IMR-90 (cell line): ENCODE results near the gene RHOC. TPM values are rescaled to one million over a fixed set of nuclear protein-coding genes. Genes with fewer than 3 reads are reported as not detected.

Experiments used
- ATAC-seq: fragments of 200-7000 bp; cut with Tn5 transposase; 2 replicates; pipeline ENCODE4 v1.9.1; 2020; ENCODE audit warnings: low read depth, mild to moderate bottlenecking, moderate library complexity
- BruUV-seq: library from RNA; stranded (reverse); fragments of 400-500 nt; replicated peaks from 2 replicates; lab custom pipeline; 2021; lab: Mats Ljungman, UMichigan
- CTCF ChIA-PET: fragments of 300-600 bp; formaldehyde crosslinking; extraction: SDS; loops from one replicate; lab custom pipeline; 2021; ENCODE audit warnings: antibody characterized with exemption; lab: Yijun Ruan, JAX
- POLR2A ChIA-PET: fragments of 300-600 bp; sonication (Branson Sonifier 250); formaldehyde crosslinking; loops from one replicate; lab custom pipeline; 2022; ENCODE audit warnings: antibody characterized with exemption; ENCODE audit not compliant: unreplicated experiment; lab: Charles Lee
- DNase-seq: peaks from one replicate; pipeline ENCODE4 v3.0.0; 2013
- H2AFZ ChIP-seq: replicated peaks from 2 replicates; pipeline ENCODE3; 2013; ENCODE audit warnings: low read length, mild to moderate bottlenecking; ENCODE audit not compliant: poor library complexity
- H2AK5ac ChIP-seq: 2 replicates; pipeline ENCODE4 v1.6.1; 2013; ENCODE audit warnings: low read depth, low read length, inconsistent platforms
- H2AK9ac ChIP-seq: replicated peaks from 2 replicates; pipeline ENCODE3; 2013; ENCODE audit warnings: mild to moderate bottlenecking, low read depth, low read length, moderate library complexity; ENCODE audit not compliant: poor library complexity
- H2BK120ac ChIP-seq: 2 replicates; pipeline ENCODE4 v1.6.1; 2013; ENCODE audit warnings: low read depth, low read length, inconsistent platforms
- H2BK15ac ChIP-seq: 3 replicates; pipeline ENCODE4 v1.6.1; 2013; ENCODE audit warnings: low read depth, low read length, inconsistent platforms
- H2BK20ac ChIP-seq: 2 replicates; pipeline ENCODE4 v1.6.1; 2013; ENCODE audit warnings: low read depth, mild to moderate bottlenecking, inconsistent platforms, low read length, moderate library complexity
- H2BK5ac ChIP-seq: 2 replicates; pipeline ENCODE4 v1.6.1; 2013; ENCODE audit warnings: mild to moderate bottlenecking, low read depth, low read length, inconsistent platforms; ENCODE audit not compliant: poor library complexity, severe bottlenecking
- H3K14ac ChIP-seq: replicated peaks from 2 replicates; pipeline ENCODE4 v1.6.1; 2013; ENCODE audit warnings: low read depth, low read length, inconsistent platforms
- H3K18ac ChIP-seq: 2 replicates; pipeline ENCODE4 v1.6.1; 2013; ENCODE audit warnings: low read depth, low read length, control low read depth
- H3K23ac ChIP-seq: 2 replicates; pipeline ENCODE4 v1.6.1; 2013; ENCODE audit warnings: low read depth, low read length, inconsistent platforms
- H3K27ac ChIP-seq: 2 replicates; pipeline ENCODE4 v1.5.1; 2013; ENCODE audit warnings: mild to moderate bottlenecking, control low read depth, low read length; ENCODE audit not compliant: insufficient read depth
- H3K27me3 ChIP-seq: 2 replicates; pipeline ENCODE4 v1.6.1; 2013; ENCODE audit warnings: low read length; ENCODE audit not compliant: control insufficient read depth, insufficient read depth
- H3K36me3 ChIP-seq: 2 replicates; pipeline ENCODE4 v1.6.1; 2013; ENCODE audit warnings: low read length, mixed read lengths; ENCODE audit not compliant: control insufficient read depth, insufficient read depth
- H3K4ac ChIP-seq: 2 replicates; pipeline ENCODE4 v1.6.1; 2013; ENCODE audit warnings: low read depth, low read length, inconsistent platforms
- H3K4me1 ChIP-seq: 2 replicates; pipeline ENCODE4 v1.6.1; 2013; ENCODE audit warnings: low read length, mixed read lengths; ENCODE audit not compliant: control insufficient read depth, insufficient read depth
- H3K4me2 ChIP-seq: 2 replicates; pipeline ENCODE4 v1.6.1; 2013; ENCODE audit warnings: low read depth, mild to moderate bottlenecking, control low read depth, low read length, moderate library complexity
- H3K4me3 ChIP-seq: 2 replicates; pipeline ENCODE4 v1.5.1; 2013; ENCODE audit warnings: low read depth, mild to moderate bottlenecking, control low read depth, low read length, moderate library complexity; ENCODE audit not compliant: insufficient read depth
- H3K56ac ChIP-seq: 2 replicates; pipeline ENCODE4 v1.6.1; 2013; ENCODE audit warnings: low read length, inconsistent platforms; ENCODE audit not compliant: insufficient read depth; ENCODE audit errors: extremely low read depth
- H3K79me1 ChIP-seq, 2 experiments: 2 replicates each; pipeline ENCODE4 v1.6.1; 2013; ENCODE audit warnings: low read length in 2 of 2, inconsistent platforms in 1 of 2, low read depth in 1 of 2
- H3K9ac ChIP-seq: 2 replicates; pipeline ENCODE4 v1.6.1; 2013; ENCODE audit warnings: low read depth, low read length, control low read depth
- H3K9me1 ChIP-seq: 2 replicates; pipeline ENCODE4 v1.6.1; 2013; ENCODE audit warnings: low read length, inconsistent platforms; ENCODE audit not compliant: insufficient read depth
- H3K9me3 ChIP-seq: 2 replicates; pipeline ENCODE4 v1.6.1; 2013; ENCODE audit warnings: low read length; ENCODE audit not compliant: control insufficient read depth, insufficient read depth
- H4K20me1 ChIP-seq: 2 replicates; pipeline ENCODE4 v1.6.1; 2013; ENCODE audit warnings: low read length, inconsistent platforms; ENCODE audit not compliant: insufficient read depth
- H4K5ac ChIP-seq: 2 replicates; pipeline ENCODE4 v1.6.1; 2013; ENCODE audit warnings: mild to moderate bottlenecking, low read depth, low read length, control low read depth
- H4K8ac ChIP-seq, 2 experiments: 2 replicates each; pipeline ENCODE4 v1.6.1; 2013; ENCODE audit warnings: low read depth in 2 of 2, low read length in 2 of 2, control low read depth in 1 of 2, inconsistent platforms in 1 of 2
- H4K91ac ChIP-seq: 2 replicates; pipeline ENCODE4 v1.6.1; 2013; ENCODE audit warnings: low read depth, low read length, inconsistent platforms; ENCODE audit not compliant: insufficient read depth
- CHD1 ChIP-seq: IDR thresholded peaks from 2 replicates; pipeline ENCODE4 v1.6.1; 2012; ENCODE audit warnings: low read depth, low read length, improper control_type of control experiment
- FOS ChIP-seq: fragments of 150-350 bp; IDR thresholded peaks from 2 replicates; pipeline ENCODE4 v1.6.1; 2016; ENCODE audit warnings: low read depth, low read length
- MAZ ChIP-seq: IDR thresholded peaks from 2 replicates; pipeline ENCODE4 v1.6.1; 2012; ENCODE audit warnings: low read depth, mild to moderate bottlenecking, low read length, improper control_type of control experiment, moderate library complexity, borderline replicate concordance
- MXI1 ChIP-seq: IDR thresholded peaks from 2 replicates; pipeline ENCODE4 v1.6.1; 2012; ENCODE audit warnings: low read depth, mild to moderate bottlenecking, low read length, moderate library complexity, borderline replicate concordance
- NFE2L2 ChIP-seq: fragments of 150-350 bp; IDR thresholded peaks from 2 replicates; pipeline ENCODE4 v1.6.1; 2016; ENCODE audit warnings: low read depth, mild to moderate bottlenecking, low read length
- RCOR1 ChIP-seq: IDR thresholded peaks from 2 replicates; pipeline ENCODE4 v1.6.1; 2012; ENCODE audit warnings: mild to moderate bottlenecking, low read length, improper control_type of control experiment; ENCODE audit not compliant: insufficient replicate concordance
- RFX5 ChIP-seq: IDR thresholded peaks from 2 replicates; pipeline ENCODE4 v1.8.0; 2012; ENCODE audit warnings: low read depth, mild to moderate bottlenecking, low read length, moderate library complexity
- SMC3 ChIP-seq: fragments of 150-350 bp; IDR thresholded peaks from 2 replicates; pipeline ENCODE4 v1.6.1; 2016; ENCODE audit warnings: low read depth, mild to moderate bottlenecking, antibody characterized with exemption, low read length, moderate library complexity
- WGBS, 2 experiments: methylation state at CpG; one replicate each; pipeline versions ENCODE4 v1.1.5 to v1.1.7; 2013; ENCODE audit warnings: missing lambda C conversion rate in 2 of 2; ENCODE audit not compliant: insufficient read length in 1 of 2; ENCODE audit errors: extremely low coverage in 2 of 2; 5-methylcytosine and 5-hydroxymethylcytosine counted together
- dilution Hi-C: fragments of 300-500 bp; cut with HindIII; formaldehyde crosslinking; loops from one replicate; pipeline ENCODE4 v1.14.3; 2018; ENCODE audit warnings: low sequenced_read_pairs; ENCODE audit not compliant: unreplicated experiment
- in situ Hi-C: fragments of 300-500 bp; cut with MboI; formaldehyde crosslinking; loops from 3 replicates; pipeline ENCODE4 v1.14.3; 2019; ENCODE audit warnings: low sequenced_read_pairs, inconsistent platforms, mixed read lengths
- intact Hi-C: fragments of 100-400 bp; cut with micrococcal nuclease; formaldehyde crosslinking; loops from 2 replicates; pipeline ENCODE4 v1.10.0; 2022
- polyA plus RNA-seq, 3 experiments: library from polyadenylated mRNA; depleted of rRNA; stranded (reverse); fragments of >200 nt; gene quantifications; 2 replicates each; pipeline ENCODE4 v1.2.3, GENCODE V29; 2012; ENCODE audit warnings: low replicate concordance in 1 of 3
- total RNA-seq: library from RNA; depleted of rRNA; stranded (reverse); fragments of >200 nt; gene quantifications from 2 replicates; pipeline ENCODE4 v1.2.3, GENCODE V29; 2012

Gene RHOC
- total and polyA plus RNA-seq, 2 of the 4 experiments (the other 2 are of a cell fraction) = 764 to 839 TPM

- H3K27me3 ChIP-seq = peaks cover 12% of the 10 kb centered on the region
- H3K36me3 ChIP-seq = no peaks in the 10 kb centered on the region
- H4K20me1 ChIP-seq = no peaks in the 10 kb centered on the region
- dilution Hi-C loops (no loop called here), intact Hi-C loops (no loop called here), in situ Hi-C loops (no loop called here)
- no CpG with 5 or more reads among the region's 1 CpG for WGBS, 2 experiments
- H2BK20ac ChIP-seq = no peak overlapping the region
- H4K91ac ChIP-seq = no peak overlapping the region
- no peak overlapping the region for H2BK15ac ChIP-seq
- H3K4me1 ChIP-seq = no peaks in the 10 kb centered on the region
- H4K5ac ChIP-seq = no peak overlapping the region
- no peak overlapping the region for H3K56ac ChIP-seq
- H4K8ac ChIP-seq = no peak overlapping the region
- TF ChIP-seq RFX5 = no peak
- TF ChIP-seq MAZ = no peak
- no peak for TF ChIP-seq FOS
- no peak for TF ChIP-seq MXI1
- TF ChIP-seq NFE2L2 = no peak
- TF ChIP-seq CHD1 = no peak
- no peak for TF ChIP-seq RCOR1
- TF ChIP-seq SMC3 = no peak
- ATAC-seq (no peak), DNase-seq (no peak)
- no peak overlapping the region for H3K23ac ChIP-seq
- no peak overlapping the region for H3K14ac ChIP-seq
- H3K4me2 ChIP-seq = no peak overlapping the region
- CTCF ChIA-PET = interaction anchor here (1.4 kb wide), 1 partner anchor 36 kb away, joined by 4 read pairs; a partner anchor contains a TSS
- H3K79me1 ChIP-seq = no peaks in the 10 kb centered on the region
- no peak overlapping the region for H2BK5ac ChIP-seq
- no peak overlapping the region for H3K9ac ChIP-seq
- H2AFZ ChIP-seq = no peak overlapping the region
- no peak overlapping the region for H2BK120ac ChIP-seq
- H3K9me3 ChIP-seq = peaks cover 3% of the 10 kb centered on the region; the same call in 1 of the 2 replicates
- H3K27ac ChIP-seq = no peak overlapping the region
- H3K18ac ChIP-seq = no peak overlapping the region
- H2AK5ac ChIP-seq = no peak overlapping the region
- no TSS peak for BruUV-seq
- no peak overlapping the region for H3K4me3 ChIP-seq
- no peak overlapping the region for H3K4ac ChIP-seq
- no peak overlapping the region for H2AK9ac ChIP-seq
- no peaks in the 10 kb centered on the region for H3K9me1 ChIP-seq
- POLR2A ChIA-PET = interaction anchor here (0.6 kb wide), 1 partner anchor 202 kb away, joined by 3 read pairs; no protein-coding TSS in a partner anchor
Measured at GRCh38 chr1:112754116-112754628, 47.2 kb upstream of the RHOC start.
